Measurements from ENCODE around the gene PLA2G6. TPM values are rescaled to one million over a fixed set of nuclear protein-coding genes. Genes with fewer than 3 reads are reported as not detected.

Gene PLA2G6
- total and polyA plus RNA-seq, 2 of the 13 experiments (the other 11 are each of a cell fraction or from before 2014, with no cell fraction given), result 4.8 to 11.5 TPM

- no peak for TF ChIP-seq IRF9 (CRISPR knock-in tag; IDR thresholded peaks at IDR 0.05; ENCODE audit: borderline replicate concordance)
- peak; percentile 74; the same call in 1 of the 2 replicates for TF ChIP-seq TFAP4 (IDR thresholded peaks at IDR 0.05; ENCODE audit: borderline replicate concordance, low read depth)
- TF ChIP-seq KDM5A (IDR thresholded peaks at IDR 0.05; ENCODE audit: borderline replicate concordance, low read length), result no peak
- TF ChIP-seq MXD4 (CRISPR knock-in tag; IDR thresholded peaks at IDR 0.05), result no peak
- TF ChIP-seq GATAD2A (CRISPR knock-in tag; IDR thresholded peaks at IDR 0.05), result peak; percentile 71
- no peak for TF ChIP-seq MTF1 (CRISPR knock-in tag; IDR thresholded peaks at IDR 0.05)
- TF ChIP-seq CBX5 (CRISPR knock-in tag; IDR thresholded peaks at IDR 0.05; ENCODE audit: borderline replicate concordance), result no peak
- no peak for TF ChIP-seq KAT2B (IDR thresholded peaks at IDR 0.05; ENCODE audit: borderline replicate concordance, low read depth, low read length)
- TF ChIP-seq E2F1 (CRISPR knock-in tag; IDR thresholded peaks at IDR 0.05), result no peak
- no peak; the same call in 1 of the 2 replicates for TF ChIP-seq GFI1 (CRISPR knock-in tag; IDR thresholded peaks at IDR 0.05; ENCODE audit: borderline replicate concordance)
- no peak for TF ChIP-seq ZBTB40 (IDR thresholded peaks at IDR 0.05)
- no peak for TF ChIP-seq ZBTB40 (CRISPR knock-in tag; IDR thresholded peaks at IDR 0.05)
- TF ChIP-seq HDAC2 (CRISPR knock-in tag; IDR thresholded peaks at IDR 0.05), result peak; percentile 10; the same call in 1 of the 2 replicates
- TF ChIP-seq RXRB (CRISPR knock-in tag; IDR thresholded peaks at IDR 0.05; ENCODE audit: borderline replicate concordance), result peak; percentile 56
- no peak for TF ChIP-seq DNMT3B (CRISPR knock-in tag; conservative IDR thresholded peaks at IDR 0.05)
- TF ChIP-seq ZNF430 (CRISPR knock-in tag; IDR thresholded peaks at IDR 0.05), result 0 out of 2 replicates have a peak, but pooled peaks have one; percentile 37
- TF ChIP-seq ZNF530 (CRISPR knock-in tag; IDR thresholded peaks at IDR 0.05; ENCODE audit: low read depth), result no peak
- no peak for TF ChIP-seq ZNF747 (CRISPR knock-in tag; IDR thresholded peaks at IDR 0.05; ENCODE audit: borderline replicate concordance)
Observed at GRCh38 chr22:38163844-38164550, 17.6 kb downstream of the PLA2G6 start (continued).
